SKM-1 treated with dmso at 0.1 percent for 144 hours (cell line): ENCODE results near the gene TYK2.
A peak's percentile ranks its signal among the peaks of the same experiment; 100 is the strongest.

Experiments used
- DNase-seq: peaks from one replicate; lab custom pipeline; 2025; ENCODE audit not compliant: unreplicated experiment; lab: John Stamatoyannopoulos, UW

Gene TYK2

DNA sequence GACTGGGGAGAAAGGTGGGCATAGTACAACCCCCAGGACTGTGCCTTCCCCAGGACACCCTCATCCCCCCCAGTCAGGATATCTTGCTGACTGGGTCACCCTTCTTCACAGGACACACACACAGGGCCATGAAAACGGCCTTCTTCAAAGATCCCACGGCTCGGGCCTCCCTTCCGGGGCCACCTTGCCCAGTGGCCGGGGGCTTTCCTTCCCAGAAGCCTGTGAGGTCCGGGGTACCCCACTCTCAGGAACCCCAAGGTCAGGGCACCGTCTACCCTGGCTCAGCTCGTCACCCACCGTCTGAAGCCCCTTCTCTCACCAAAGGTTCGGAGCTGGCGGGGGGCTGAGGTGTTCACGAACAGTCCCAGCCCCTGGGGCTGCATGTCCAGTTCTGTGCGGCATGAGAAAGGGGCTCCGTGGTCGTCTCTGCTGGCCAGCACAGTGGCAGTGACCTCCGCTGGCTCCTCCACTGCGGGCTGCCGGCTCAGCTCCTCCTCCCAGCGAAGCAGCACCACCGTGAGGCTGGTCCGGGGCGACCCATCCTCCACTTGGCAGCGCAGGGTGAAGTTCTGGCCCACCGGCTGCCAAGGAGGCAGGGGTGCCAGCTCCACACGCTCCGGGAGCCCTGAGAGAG is 44.9 kb downstream of the TYK2 start:
- no peak for DNase-seq

- peak; percentile 28 for DNase-seq
Measured at GRCh38 chr19:10334588-10335351, 45.6 kb downstream of the TYK2 start.

DNA sequence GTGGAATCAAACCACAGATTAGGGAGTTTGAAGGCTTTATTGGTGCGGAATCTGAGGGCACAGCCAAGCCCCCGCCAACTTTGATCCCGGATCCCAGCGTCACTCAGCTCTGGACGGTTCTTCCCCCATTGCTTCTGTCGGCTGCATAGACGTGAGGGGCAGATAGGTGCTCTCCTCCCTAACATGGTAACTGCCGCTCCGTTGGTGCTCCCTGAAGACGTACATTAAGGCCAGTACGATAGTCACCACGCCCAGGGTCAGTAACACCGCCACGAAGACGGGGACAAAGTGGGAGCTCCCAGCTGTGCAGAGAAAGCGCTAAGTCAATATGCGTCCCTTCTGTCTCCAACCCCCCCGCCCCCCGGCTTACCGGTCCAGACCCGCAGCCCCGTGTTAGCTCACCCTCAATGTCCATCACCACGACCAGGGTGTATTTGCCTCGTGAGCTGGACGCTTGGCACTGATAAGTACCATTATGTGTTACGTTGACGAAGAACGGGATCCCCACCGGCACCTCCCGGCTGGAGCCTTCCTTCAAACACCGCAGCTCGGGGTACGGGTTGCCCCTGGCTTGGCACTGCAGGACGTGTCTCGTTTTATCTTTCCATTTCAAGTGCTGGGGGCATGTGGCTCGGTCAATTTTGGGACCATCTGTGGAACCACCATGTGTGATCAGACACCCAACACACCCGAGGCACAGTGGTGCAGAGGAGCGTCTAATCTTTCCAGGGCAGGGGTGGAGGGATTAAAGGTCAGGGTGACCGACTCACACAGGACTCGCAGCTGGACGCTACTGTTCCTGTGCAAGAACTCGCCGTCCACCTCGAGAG is 46.4 kb downstream of the TYK2 start:
- no peak for DNase-seq

- peak; percentile 90 for DNase-seq
Measured at GRCh38 chr19:10332965-10333757, 47.2 kb downstream of the TYK2 start, which contains the start of gene RAVER1. Gene RAVER1, minus strand, starts transcription at chr19:10333529. Its CDS starts 22 bp downstream, at chr19:10333507.

DNA sequence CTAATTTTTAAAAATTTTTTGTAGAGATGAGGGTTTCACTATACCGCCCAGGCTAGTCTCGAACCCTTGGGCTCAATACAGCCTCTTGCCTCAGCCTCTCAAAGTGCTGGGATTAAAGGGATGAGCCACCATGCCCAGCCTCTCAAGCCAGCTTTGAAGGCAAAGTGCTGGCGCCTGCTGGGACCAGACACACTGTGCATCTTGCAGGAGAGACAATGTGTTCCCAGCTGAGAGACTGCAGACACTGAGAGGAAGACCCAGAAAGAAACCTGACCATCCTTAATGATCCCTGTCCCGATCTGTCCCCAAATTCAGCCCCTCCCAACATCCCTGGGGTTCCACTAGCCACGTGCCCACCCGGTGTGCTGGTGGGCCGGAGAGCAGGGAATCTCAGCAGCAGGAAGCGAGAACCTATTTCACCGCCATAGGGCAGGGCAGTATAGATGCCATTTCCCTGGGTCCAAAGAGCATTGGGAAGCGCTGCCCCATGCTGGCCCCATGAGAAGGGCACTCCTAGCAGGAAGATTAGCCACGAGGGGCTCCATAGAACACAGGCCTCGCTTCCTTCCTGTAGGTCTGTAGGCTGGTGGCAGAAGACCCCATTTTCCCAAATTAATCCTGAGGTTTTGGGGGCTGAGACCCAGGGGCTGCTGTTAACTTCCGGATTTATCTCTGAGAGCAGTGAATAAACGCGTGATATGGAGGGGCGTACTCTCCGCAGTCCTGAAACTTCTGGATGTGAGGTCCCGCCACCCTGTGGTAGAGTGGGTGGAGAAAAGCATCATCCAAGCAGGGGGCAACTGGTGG is 48.0 kb downstream of the TYK2 start:
- DNase-seq, result no peak

GRCh38 chr19:10329555-10329954 is 50.8 kb downstream of the TYK2 start:
- DNase-seq, result no peak

- DNase-seq, result no peak
Measured at GRCh38 chr19:10328558-10329429, 51.6 kb downstream of the TYK2 start.

GRCh38 chr19:10327793-10328192 is 52.6 kb downstream of the TYK2 start:
- no peak for DNase-seq

DNA sequence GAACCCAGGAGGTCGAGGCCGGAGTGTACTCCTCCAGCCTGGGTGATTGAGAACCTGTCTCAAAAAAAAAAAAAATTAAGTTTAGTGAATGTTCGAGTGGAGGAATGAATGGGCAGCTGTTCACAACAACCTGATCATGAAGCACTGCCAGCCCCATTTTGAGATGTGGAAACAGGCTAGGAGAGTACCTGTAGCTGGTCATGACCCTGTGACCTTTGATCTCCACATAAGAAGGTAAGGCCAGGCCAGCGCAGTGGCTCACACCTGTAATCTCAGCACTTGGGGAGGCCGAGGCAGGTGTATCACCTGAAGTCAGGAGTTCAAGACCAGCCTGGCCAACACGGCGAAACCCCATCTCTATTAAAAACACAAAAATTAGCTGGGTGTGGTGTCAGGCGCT is 54.6 kb downstream of the TYK2 start:
- DNase-seq, result no peak

- no peak for DNase-seq
Measured at GRCh38 chr19:10321874-10322835, 58.2 kb downstream of the TYK2 start.

DNA sequence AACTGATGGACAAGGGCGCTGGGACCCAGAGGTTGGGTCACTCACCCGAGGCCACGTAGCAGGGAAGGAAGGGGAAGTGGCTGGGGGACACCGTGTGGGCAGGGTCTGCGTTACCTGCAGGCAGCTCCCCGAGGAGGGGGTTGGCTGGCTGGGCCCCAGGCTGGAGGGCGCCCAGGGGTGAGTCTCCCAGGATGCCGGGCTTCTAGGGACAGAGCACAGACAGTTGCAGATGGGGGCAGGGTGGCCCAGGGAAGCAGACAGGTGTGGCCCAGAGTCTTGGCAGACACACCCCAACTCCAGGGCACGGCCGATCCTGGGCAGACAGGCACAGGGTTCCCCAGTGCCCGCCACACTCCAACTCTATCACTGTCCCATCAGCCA is 59.0 kb downstream of the TYK2 start:
- no peak for DNase-seq

GRCh38 chr19:10320602-10321416 is 59.6 kb downstream of the TYK2 start:
- no peak for DNase-seq

GRCh38 chr19:10318807-10319682 is 61.3 kb downstream of the TYK2 start:
- DNase-seq, result no peak

- no peak for DNase-seq
Measured at GRCh38 chr19:10317857-10318462, 62.4 kb downstream of the TYK2 start.

- DNase-seq, result no peak
Measured at GRCh38 chr19:10317045-10317856, 63.1 kb downstream of the TYK2 start.
